HL-60 (cell line): ENCODE results near the gene EMP1.

Experiments
- GABPA ChIP-seq: IDR thresholded peaks from 2 replicates; pipeline ENCODE4 v1.6.1; 2012; ENCODE audit warnings: low read depth
- POLR2AphosphoS5 ChIP-seq: IDR thresholded peaks from 2 replicates; pipeline ENCODE4 v1.6.1; 2012; ENCODE audit warnings: low read depth
- SPI1 ChIP-seq: IDR thresholded peaks from 2 replicates; pipeline ENCODE4 v1.6.1; 2012; ENCODE audit warnings: low read depth, mild to moderate bottlenecking, borderline replicate concordance
- TF ChIP-seq, protein P1 (sequence below): IDR thresholded peaks from one replicate; pipeline ENCODE4 v1.5.1; 2011; ENCODE audit warnings: low read length, control low read depth, inconsistent platforms; ENCODE audit not compliant: insufficient read depth
- TF ChIP-seq, protein P2 (sequence below): IDR thresholded peaks from 2 replicates; pipeline ENCODE4 v1.6.1; 2012; ENCODE audit warnings: low read depth; ENCODE audit not compliant: insufficient replicate concordance

DNA sequence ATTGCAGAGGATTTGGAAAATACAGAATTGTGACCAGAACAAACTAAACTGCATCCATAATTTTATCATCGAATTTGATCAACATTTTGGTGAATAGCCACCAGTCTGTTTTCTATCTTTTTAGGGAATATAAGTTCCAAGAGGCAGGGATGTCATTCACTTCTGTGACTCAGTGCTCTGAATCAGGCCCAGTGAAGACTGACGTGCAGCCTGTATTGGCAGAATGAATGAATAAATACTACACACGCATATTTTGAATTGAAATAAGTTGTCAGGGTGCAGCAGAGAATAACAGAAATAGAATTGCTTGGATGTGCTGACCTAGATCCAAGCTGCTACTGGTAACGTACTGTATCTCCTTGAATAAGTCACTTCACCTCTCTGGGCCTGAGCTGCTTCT, 1.3 kb upstream of the EMP1 start:
- TF ChIP-seq, protein P1, sequence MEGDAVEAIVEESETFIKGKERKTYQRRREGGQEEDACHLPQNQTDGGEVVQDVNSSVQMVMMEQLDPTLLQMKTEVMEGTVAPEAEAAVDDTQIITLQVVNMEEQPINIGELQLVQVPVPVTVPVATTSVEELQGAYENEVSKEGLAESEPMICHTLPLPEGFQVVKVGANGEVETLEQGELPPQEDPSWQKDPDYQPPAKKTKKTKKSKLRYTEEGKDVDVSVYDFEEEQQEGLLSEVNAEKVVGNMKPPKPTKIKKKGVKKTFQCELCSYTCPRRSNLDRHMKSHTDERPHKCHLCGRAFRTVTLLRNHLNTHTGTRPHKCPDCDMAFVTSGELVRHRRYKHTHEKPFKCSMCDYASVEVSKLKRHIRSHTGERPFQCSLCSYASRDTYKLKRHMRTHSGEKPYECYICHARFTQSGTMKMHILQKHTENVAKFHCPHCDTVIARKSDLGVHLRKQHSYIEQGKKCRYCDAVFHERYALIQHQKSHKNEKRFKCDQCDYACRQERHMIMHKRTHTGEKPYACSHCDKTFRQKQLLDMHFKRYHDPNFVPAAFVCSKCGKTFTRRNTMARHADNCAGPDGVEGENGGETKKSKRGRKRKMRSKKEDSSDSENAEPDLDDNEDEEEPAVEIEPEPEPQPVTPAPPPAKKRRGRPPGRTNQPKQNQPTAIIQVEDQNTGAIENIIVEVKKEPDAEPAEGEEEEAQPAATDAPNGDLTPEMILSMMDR = no peak
- no peak for TF ChIP-seq POLR2AphosphoS5
- TF ChIP-seq, protein P2, sequence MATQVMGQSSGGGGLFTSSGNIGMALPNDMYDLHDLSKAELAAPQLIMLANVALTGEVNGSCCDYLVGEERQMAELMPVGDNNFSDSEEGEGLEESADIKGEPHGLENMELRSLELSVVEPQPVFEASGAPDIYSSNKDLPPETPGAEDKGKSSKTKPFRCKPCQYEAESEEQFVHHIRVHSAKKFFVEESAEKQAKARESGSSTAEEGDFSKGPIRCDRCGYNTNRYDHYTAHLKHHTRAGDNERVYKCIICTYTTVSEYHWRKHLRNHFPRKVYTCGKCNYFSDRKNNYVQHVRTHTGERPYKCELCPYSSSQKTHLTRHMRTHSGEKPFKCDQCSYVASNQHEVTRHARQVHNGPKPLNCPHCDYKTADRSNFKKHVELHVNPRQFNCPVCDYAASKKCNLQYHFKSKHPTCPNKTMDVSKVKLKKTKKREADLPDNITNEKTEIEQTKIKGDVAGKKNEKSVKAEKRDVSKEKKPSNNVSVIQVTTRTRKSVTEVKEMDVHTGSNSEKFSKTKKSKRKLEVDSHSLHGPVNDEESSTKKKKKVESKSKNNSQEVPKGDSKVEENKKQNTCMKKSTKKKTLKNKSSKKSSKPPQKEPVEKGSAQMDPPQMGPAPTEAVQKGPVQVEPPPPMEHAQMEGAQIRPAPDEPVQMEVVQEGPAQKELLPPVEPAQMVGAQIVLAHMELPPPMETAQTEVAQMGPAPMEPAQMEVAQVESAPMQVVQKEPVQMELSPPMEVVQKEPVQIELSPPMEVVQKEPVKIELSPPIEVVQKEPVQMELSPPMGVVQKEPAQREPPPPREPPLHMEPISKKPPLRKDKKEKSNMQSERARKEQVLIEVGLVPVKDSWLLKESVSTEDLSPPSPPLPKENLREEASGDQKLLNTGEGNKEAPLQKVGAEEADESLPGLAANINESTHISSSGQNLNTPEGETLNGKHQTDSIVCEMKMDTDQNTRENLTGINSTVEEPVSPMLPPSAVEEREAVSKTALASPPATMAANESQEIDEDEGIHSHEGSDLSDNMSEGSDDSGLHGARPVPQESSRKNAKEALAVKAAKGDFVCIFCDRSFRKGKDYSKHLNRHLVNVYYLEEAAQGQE = no peak
- TF ChIP-seq GABPA = no peak
- TF ChIP-seq SPI1 = no peak
